Skin epidermis (tissue), 12 donors: ENCODE results near the gene RIBC2.
A peak's percentile ranks its signal among the peaks of the same experiment; 100 is the strongest.
"Not testable (repeated sequence)": the region's sequence is repeated elsewhere in the genome, so short reads cannot be mapped to it uniquely, and the experiment has no call there.

Experiments
- H3K27ac ChIP-seq, 21 experiments: fragments of 200-600 bp; sonication (generic) in 11 of 21; one replicate each; pipeline ENCODE4 v1.5.0; 2020; ENCODE audit warnings: mild to moderate bottlenecking in 3 of 21, inconsistent platforms in 2 of 21, moderate library complexity in 2 of 21
- H3K4me3 ChIP-seq, 7 experiments: fragments of 200-600 bp; sonication (generic) in 2 of 7; one replicate each; pipeline ENCODE4 v1.5.0; 2020; ENCODE audit warnings: inconsistent platforms in 2 of 7, mild to moderate bottlenecking in 2 of 7, moderate library complexity in 1 of 7

RIBC2 gene, protein sequence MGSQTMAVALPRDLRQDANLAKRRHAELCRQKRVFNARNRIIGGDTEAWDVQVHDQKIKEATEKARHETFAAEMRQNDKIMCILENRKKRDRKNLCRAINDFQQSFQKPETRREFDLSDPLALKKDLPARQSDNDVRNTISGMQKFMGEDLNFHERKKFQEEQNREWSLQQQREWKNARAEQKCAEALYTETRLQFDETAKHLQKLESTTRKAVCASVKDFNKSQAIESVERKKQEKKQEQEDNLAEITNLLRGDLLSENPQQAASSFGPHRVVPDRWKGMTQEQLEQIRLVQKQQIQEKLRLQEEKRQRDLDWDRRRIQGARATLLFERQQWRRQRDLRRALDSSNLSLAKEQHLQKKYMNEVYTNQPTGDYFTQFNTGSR

DNA sequence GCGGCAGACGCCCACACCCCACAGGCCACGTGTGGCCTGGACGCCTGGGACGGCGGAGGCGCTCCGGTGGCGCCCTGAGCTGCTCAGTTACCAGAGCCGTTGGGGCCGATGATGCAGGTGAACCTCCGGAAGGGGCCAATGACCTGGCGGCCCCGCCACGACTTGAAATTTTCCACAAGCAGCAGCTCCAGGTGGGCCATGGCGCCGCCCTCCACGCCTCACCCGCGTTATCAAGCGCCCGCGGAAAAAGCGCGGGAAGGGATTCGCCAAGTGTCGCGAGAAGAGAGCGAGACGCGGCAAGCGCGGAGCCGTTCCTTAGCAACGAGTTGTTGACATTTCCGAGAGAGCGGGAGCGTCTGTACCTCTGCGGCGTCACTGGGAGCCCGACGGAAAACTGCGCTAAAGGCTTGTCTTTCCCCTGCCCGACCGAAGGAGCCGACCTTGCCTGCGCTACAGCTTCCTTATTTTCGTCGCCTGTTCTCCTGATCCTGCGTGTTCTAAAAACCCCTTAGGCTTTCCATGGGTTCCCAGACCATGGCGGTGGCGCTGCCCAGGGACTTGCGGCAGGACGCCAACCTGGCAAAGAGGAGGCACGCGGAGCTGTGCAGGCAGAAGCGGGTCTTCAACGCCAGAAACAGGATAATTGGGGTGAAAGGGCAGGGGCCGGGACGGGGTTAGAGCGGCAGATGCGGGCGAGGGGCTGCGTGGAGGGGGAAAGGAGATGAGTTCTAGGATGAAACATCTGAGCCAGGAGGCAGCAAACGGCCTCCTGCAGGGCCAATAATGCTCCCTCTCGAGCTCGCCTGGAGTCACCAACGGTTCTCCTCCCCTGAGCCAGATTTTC is at the start of gene RIBC2, which contains the start of gene SMC1B:
TSS of gene RIBC2 (plus strand) at position 326 of the 844 bp plus-strand sequence. CDS start at position 520, 194 bp downstream.
TSS of gene SMC1B (minus strand) at position 232 of the 844 bp plus-strand sequence. CDS start at position 200, 32 bp downstream.
- Histone ChIP-seq H3K27ac (peak within 1 kb of the TSS in 10 of 21 experiments; percentile 11 to 69 (median 47)), H3K4me3 (peak within 1 kb of the TSS; percentile 18 to 49 (median 36))

DNA sequence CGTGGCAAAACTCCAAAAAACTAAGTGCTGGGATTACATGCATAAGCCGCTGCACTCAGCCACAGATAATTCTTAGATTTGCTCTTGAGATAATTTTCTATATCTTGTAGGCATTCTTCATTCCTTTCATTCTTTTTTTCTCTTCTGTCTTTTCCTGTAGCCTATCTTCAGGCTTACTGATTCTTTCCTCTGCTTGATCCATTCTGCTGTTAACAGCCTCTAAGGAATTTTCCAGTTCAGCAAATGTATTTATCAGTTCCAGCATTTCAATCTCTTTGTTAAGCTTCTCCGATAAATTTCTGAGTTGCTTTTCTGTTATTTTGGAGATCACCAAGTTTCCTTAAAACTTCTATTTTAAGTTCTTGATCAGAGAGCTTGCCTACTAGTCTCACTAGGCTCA is 46.8 kb upstream of the RIBC2 start:
- H3K4me3 ChIP-seq, result no peak overlapping the region
- H3K27ac ChIP-seq, result no peak overlapping the region

DNA sequence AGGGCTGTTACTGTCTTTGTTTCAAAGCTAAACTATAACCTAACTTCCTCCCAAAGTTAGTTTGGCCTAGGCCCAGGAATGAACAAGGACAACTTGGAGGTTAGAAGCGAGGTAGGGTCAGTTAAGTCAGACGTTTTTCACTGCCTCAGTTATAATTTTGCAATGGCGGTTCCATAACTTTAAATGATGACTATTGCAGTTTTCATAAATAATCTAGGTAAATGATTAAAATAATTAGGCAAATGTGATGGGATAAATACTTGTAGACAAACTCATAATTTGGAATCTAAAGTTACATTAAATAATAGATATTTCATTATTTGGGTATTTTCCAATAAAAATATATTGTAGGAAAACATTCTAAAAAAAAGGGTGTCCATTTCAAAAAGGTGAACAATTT is 39.9 kb upstream of the RIBC2 start:
- not testable (repeated sequence) for H3K4me3 ChIP-seq, H3K27ac ChIP-seq

DNA sequence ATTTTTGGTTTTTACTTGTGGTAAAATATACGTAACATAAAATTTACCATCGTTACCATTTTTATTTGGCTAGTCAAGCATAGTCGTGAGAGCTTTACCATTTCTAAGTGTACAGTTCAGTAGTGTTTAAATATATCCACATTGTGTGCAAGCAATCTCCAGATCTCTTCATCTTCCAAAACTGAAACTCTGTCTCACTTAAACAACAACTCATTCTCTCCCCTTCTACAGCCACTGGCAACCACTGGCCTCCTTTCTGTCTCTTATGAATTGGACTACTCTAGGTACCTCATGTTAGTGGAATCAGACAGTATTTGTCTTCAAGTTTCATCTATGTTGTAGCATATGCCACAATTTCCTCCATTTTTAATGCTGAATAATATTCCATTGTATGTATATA is 37.5 kb upstream of the RIBC2 start:
- no peak overlapping the region for H3K27ac ChIP-seq
- H3K4me3 ChIP-seq, result no peak overlapping the region

DNA sequence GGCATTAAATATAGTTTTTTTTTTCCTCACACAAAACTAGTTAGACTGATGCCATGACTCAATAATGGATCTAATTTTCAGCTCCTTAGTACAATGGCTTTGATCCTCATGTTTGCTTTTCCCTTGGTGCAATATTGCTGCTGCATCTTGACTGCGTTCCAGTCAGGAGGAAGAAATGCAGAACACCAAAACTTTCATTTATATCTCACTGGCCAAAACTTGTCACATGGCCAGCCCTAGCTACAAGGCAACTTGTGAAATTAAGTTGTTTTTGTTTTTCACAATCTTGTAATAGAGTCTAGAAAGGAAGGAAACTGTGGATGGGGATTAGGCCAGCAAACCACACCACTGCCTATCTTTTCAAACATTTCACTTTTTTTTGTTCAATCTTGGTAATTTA is 36.8 kb upstream of the RIBC2 start:
- H3K4me3 ChIP-seq, result no peak overlapping the region
- H3K27ac ChIP-seq, result no peak overlapping the region

DNA sequence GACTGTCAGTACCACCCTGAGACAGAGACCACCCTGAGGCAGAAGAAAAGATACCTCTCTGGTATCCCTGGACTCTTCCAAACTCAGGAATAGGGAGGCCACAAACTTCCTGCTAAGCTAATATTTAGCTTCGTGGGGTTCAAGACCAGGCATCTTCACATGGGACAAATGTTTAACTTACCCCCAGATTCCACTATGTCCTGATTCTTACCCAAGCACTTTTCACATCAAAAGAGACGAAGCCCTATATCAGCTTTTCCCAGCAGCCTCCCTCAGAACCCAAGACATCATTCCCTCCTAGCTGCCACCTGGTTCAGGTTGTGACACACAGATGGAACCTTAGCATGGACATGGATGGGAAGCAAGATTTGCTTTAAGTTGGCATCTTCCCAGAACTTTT is 32.1 kb upstream of the RIBC2 start:
- H3K27ac ChIP-seq, result no peak overlapping the region
- no peak overlapping the region for H3K4me3 ChIP-seq

DNA sequence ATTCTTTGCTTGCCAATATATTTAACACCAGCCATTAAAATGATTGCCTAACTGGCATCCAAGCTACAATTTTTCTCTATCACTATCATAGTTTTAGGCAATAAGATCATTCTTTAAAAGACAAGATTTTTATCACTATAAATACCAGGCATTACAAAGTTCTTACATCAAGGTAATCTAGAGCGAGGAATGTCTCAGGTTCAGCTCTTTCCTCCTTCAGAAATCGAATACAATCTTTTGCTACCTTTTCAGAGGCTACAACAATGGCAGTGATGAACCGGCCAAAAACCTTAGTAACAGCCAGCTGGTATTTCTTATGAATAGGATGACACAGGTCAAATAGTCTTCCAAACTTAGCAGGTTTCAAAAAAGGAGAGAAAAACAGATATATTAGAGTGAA is 23.9 kb upstream of the RIBC2 start:
- Histone ChIP-seq H3K27ac (no peak overlapping the region), H3K4me3 (no peak overlapping the region)

DNA sequence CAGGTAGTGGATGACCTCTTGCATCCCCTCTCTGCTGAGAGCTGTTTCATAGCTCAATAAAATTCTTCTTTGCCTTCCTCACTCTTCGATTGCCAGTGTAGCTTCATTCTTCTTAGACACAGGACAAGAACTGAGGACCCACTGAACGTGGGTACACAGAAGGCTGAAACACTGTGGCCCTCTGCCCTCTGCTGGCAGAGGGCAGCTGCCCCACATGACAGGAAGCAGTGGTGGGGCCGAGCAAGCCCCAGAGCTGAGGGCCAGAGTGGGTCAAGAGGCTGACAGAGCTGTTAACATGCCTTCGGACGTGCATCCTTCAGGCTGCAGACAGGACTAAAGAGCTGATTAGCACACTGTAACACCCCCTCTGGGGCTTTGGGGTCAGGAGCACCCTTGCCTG is 15.7 kb upstream of the RIBC2 start:
- no peak overlapping the region for H3K27ac ChIP-seq

DNA sequence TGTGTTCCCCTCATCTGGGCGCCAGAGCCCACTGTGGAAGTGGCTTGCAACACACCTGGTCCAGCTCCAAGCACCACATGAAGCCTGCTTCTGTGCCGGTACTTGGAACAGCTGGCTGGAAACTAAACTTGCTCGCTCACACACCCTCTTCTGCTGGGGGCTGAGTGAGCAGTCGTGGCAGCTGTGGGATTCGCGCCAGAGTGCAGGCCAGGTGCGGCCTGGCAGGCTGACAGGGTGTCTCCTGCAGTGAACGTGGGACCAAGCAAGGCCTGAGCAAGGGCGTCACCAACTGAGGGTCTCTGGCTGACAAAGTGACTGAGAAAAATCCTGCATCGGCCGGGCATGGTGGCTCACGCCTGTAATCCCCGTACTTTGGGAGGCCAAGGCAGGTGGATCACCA is 15.3 kb upstream of the RIBC2 start:
- no peak overlapping the region for H3K27ac ChIP-seq
- H3K4me3 ChIP-seq, result no peak overlapping the region

More for the DNA sequence above, 15.7 kb upstream of the RIBC2 start:
- no peak overlapping the region for H3K4me3 ChIP-seq

DNA sequence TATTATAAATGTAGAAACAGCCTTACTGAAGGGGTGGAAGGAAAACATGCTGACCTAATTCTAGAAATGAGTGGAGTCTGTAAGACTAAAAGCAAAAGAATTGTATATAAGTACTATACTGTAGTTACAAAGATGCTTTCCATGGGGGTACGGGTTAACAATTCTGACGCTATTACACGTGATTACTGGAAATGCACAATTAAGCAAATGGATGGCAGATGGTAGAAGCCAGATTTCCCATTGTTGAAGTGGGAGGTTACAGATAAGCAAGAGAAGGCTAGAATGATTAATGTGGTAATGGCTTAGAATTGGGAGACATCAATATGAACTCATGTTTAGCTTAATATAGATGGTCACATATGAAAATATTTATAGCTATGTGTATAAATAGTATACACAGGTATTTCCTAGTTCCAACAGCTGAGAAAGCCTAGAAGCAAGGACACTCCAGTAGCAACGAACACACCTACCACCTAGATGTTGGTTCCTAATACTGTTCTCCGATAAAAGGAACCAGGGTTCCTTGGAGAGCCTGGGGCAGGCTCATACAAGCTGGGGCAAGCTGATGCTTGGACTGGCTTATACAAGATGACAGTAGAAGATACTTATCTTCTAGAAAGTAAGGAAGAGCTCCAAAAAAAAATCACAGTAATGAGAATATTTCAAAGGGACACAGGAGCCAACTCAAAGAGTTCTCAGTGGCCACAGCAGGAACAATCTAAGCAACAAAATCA is 13.6 kb upstream of the RIBC2 start:
- Histone ChIP-seq H3K27ac (no peak overlapping the region), H3K4me3 (no peak overlapping the region)

DNA sequence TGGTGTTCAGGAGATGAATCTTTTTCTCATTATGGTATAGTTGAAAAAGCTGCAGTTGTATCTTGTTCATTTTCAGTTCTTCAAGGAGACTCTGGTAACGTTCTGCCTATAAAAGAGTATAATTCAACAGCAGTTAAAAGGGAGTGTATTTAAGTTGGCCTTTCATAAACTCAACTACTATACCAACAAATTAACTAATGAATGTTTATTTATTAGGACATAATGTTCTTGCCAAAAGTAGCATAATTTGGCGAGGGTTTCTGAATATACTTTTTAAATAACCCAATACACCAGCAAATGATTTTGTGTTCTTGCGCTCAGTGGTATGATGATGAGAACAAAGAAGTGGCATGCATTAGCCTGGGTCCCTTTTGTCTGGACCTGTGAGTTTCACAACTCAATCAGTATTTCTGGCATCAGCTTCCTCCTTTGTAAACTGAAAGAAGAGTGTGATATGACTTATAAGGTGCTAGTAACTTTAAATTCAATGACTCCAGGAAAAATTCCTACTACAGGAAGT is 11.0 kb upstream of the RIBC2 start:
- no peak overlapping the region for H3K27ac ChIP-seq

DNA sequence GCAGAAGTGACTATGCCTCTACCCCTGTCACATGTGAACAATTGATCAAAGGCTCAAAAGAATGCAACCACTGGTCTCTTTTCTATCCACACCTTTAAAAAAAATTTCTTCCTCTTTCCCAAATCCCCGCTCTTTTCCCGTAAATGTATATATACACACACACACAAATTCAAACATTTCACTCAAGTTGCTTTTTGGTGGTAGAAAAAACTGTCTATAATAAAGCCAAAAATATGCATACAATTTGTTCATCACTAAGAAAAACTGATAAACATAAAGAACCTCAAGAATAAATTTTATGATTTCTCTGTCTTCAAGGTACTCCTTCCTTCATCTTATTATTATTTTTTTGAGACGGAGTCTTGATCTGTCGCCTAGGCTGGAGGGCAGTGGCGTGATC is 5.7 kb upstream of the RIBC2 start:
- H3K4me3 ChIP-seq, result no peak overlapping the region
- no peak overlapping the region for H3K27ac ChIP-seq

More for the DNA sequence above, 11.0 kb upstream of the RIBC2 start:
- no peak overlapping the region for H3K4me3 ChIP-seq

DNA sequence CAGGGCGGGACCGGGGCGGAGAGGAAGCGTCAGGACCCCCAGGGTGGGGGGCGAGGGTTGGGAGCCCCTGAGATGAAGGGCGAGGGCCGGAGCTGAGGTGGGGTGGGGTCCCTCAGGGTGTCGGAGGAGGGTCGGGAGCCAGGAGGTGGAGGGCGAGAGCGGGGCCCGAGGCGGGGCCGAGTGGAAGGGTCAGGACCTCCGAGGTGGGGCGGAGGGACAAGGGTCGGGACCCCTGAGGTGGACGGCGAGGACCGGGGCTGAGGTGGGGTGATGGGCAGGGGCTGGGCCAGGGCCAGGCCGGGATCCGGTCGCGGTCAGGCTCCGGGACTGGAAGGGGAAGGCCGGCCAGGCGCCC is 503 bp upstream of the RIBC2 start:
- Histone ChIP-seq H3K27ac (peak overlapping the region in 1 of 21 experiments; percentile 46), H3K4me3 (peak overlapping the region in 6 of 7 experiments; percentile 30 to 49 (median 38))

DNA sequence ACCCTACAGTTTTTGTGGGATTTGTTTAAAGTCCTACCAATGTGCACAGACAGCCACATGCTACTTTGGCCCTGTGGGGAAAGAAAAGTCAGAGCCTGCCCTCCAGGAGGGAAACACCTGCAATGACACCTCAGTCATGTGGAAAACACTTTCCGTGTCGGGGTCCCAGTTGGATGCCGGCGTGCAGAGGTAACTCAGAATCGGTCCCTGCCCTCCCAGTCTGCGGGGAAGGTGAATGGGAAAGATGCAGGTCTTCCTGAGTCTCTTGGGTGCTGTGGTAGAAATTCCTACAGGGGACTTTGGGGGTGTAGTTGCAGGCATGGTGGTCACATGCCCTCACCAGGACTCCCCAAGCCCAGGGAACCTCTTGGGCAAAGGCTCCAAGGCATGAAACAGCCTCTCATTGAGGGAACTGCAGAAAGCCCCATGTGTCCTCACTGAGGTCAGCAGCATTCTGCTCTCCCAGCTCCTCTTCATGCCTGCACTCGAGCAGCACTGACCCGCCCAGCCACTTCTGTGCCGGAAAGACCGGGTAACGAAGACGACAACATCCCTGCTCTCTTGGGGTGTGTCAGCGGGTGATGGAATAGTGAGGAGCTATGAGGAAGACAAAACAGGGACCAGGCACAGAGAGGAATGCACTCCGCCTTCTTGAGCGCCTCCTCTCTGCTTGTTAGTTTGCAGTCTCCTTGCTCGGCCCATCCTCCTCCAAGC is 4.7 kb downstream of the RIBC2 start:
- no peak overlapping the region for H3K4me3 ChIP-seq
- no peak overlapping the region for H3K27ac ChIP-seq

DNA sequence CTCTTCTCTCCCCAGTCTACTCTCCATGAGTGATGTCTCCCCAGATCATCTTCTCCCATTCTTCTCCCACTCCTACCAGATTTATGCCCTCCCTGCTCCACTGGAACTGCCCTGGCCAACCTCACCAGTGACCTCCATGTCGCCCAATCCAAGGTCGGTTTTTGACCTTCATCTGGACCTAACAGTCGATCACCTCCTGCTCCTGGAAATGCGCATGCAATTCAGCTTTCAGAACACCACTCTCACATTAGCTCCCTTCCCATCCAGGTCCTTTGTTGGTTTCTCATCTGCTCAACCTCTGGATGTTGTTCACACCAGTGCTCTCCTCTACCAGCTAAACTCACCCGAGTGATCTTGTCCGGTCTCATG is 5.3 kb downstream of the RIBC2 start:
- Histone ChIP-seq H3K4me3 (no peak overlapping the region), H3K27ac (no peak overlapping the region)

DNA sequence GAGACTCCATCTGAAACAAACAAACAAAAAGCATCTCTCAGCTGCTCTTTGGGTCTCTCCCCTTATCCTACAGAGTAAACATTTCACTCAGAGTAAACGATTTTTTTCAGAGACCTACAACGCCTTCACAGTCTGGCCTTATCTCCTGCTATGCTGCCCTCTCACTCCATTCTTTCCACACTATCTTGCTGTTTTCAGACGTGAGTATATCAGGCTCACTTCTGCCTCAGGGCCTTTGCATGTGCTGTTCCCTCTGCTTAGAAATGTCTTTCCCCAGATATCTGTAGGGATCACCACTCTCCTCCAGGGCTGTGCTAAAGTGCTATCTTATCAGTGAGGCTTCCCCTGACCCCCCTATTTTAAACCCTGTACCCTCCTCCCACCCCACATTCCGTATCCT is 6.5 kb downstream of the RIBC2 start:
- Histone ChIP-seq H3K4me3 (no peak overlapping the region), H3K27ac (no peak overlapping the region)

DNA sequence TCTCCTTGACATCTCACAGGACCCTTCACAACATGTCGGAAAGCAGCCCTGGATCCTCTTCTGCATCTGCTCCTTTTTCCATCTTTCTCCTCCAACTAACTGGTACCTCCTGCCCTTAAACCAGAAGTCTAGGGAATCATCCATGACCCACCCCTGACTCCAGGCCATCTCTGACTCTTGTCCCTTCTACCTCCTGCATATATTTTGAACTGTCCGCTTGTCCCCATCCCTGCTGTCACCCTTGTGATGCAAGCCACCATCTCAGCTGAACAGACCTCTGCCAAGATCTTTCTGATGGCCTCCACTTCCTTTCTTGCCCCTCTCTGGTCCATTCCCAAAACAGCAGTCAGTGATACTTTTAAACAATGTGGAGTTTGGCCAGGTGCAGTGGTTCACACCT is 7.0 kb downstream of the RIBC2 start:
- Histone ChIP-seq H3K27ac (no peak overlapping the region), H3K4me3 (no peak overlapping the region)

DNA sequence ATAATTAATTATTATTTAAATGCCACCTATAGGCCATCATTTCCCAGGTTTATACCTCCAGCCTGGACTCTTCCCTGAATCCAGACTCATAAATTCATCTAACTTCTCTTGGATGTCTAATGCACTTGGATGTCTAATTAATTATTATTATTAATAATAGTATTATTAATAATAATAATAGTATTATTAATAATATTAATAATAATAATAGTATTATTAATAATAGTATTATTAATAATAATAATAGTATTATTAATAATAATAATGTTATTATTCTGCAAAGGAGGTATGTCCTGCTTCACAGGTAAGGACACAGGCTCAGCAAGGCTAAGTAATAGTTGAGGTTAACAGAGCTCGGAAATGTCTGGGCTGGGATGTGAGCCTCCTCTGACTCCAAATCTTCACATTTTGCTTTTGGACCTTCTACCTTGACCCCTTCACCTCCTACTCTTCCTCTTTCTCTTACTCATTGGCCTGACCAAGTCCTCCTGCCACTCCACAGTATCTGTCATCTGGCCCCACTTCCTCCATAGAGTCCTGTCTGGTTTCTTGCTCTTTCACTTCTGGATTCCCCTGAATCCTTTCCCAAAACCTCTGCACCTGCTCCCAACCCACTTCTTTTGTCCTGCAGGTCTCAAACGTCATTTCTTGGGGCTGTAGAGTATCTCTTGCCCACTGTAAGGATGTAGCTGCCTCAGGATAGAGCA is 8.0 kb downstream of the RIBC2 start:
- H3K4me3 ChIP-seq, result no peak overlapping the region
- H3K27ac ChIP-seq, result no peak overlapping the region
